GM18498 (cell line): ENCODE data around the gene SLC35F1.
"Not testable (repeated sequence)": the region's sequence is repeated elsewhere in the genome, so short reads cannot be mapped to it uniquely, and the experiment has no call there.

Experiments
- ATAC-seq: cut with Tn5 transposase; IDR thresholded peaks from one replicate; pipeline ENCODE4 v1.9.1; 2021; ENCODE audit warnings: mild to moderate bottlenecking, moderate library complexity; ENCODE audit not compliant: unreplicated experiment

The SLC35F1 gene

GRCh38 chr6:117924690-117925089, 17.6 kb downstream of the SLC35F1 start:
- ATAC-seq: no peak

- no peak for ATAC-seq
Observed at GRCh38 chr6:117927866-117928265, 20.8 kb downstream of the SLC35F1 start.

GRCh38 chr6:117928833-117929232, 21.8 kb downstream of the SLC35F1 start:
- ATAC-seq: no peak

GRCh38 chr6:117929501-117929900, 22.4 kb downstream of the SLC35F1 start:
- ATAC-seq: no peak

GRCh38 chr6:117930645-117931044, 23.6 kb downstream of the SLC35F1 start:
- no peak for ATAC-seq

- ATAC-seq: no peak
Observed at GRCh38 chr6:117932001-117932400, 24.9 kb downstream of the SLC35F1 start.

- ATAC-seq: no peak
Observed at GRCh38 chr6:117932676-117933075, 25.6 kb downstream of the SLC35F1 start.

- no peak for ATAC-seq
Observed at GRCh38 chr6:117933471-117933870, 26.4 kb downstream of the SLC35F1 start.

- no peak for ATAC-seq
Observed at GRCh38 chr6:117938311-117938995, 31.4 kb downstream of the SLC35F1 start.

- no peak for ATAC-seq
Observed at GRCh38 chr6:117947234-117947633, 40.2 kb downstream of the SLC35F1 start.

GRCh38 chr6:117951783-117952182, 44.7 kb downstream of the SLC35F1 start:
- ATAC-seq: no peak

GRCh38 chr6:117955684-117956256, 48.7 kb downstream of the SLC35F1 start:
- peak; percentile 78 for ATAC-seq

GRCh38 chr6:117956386-117956785, 49.3 kb downstream of the SLC35F1 start:
- ATAC-seq: no peak

GRCh38 chr6:117958536-117958935, 51.5 kb downstream of the SLC35F1 start:
- ATAC-seq: no peak

GRCh38 chr6:117960877-117961276, 53.8 kb downstream of the SLC35F1 start:
- no peak for ATAC-seq

- ATAC-seq: no peak
Observed at GRCh38 chr6:117961301-117961700, 54.2 kb downstream of the SLC35F1 start.

- ATAC-seq: not testable (repeated sequence)
Observed at GRCh38 chr6:117965763-117966162, 58.7 kb downstream of the SLC35F1 start.

- no peak for ATAC-seq
Observed at GRCh38 chr6:117971637-117972036, 64.6 kb downstream of the SLC35F1 start.

GRCh38 chr6:117974914-117975627, 68.0 kb downstream of the SLC35F1 start:
- no peak for ATAC-seq

- ATAC-seq: peak; percentile 57
Observed at GRCh38 chr6:117976030-117976651, 69.1 kb downstream of the SLC35F1 start.

GRCh38 chr6:117985916-117986315, 78.9 kb downstream of the SLC35F1 start:
- ATAC-seq: no peak

- ATAC-seq: no peak
Observed at GRCh38 chr6:117986396-117986795, 79.3 kb downstream of the SLC35F1 start.
